ENCODE data around the gene SORCS2.

GRCh38 chr4:7758476-7758875 is 566.1 kb downstream of the SORCS2 start:
- TF ChIP-seq, protein P1, sequence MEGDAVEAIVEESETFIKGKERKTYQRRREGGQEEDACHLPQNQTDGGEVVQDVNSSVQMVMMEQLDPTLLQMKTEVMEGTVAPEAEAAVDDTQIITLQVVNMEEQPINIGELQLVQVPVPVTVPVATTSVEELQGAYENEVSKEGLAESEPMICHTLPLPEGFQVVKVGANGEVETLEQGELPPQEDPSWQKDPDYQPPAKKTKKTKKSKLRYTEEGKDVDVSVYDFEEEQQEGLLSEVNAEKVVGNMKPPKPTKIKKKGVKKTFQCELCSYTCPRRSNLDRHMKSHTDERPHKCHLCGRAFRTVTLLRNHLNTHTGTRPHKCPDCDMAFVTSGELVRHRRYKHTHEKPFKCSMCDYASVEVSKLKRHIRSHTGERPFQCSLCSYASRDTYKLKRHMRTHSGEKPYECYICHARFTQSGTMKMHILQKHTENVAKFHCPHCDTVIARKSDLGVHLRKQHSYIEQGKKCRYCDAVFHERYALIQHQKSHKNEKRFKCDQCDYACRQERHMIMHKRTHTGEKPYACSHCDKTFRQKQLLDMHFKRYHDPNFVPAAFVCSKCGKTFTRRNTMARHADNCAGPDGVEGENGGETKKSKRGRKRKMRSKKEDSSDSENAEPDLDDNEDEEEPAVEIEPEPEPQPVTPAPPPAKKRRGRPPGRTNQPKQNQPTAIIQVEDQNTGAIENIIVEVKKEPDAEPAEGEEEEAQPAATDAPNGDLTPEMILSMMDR (IDR thresholded peaks at IDR 0.05), result no peak
- no peak for TF ChIP-seq POLR2A (IDR thresholded peaks at IDR 0.05)
